MCF 10A (cell line): Measurements from ENCODE around the gene MINDY2. TPM values are rescaled to one million over a fixed set of nuclear protein-coding genes. Genes with fewer than 3 reads are reported as not detected.

Experiments
- BruUV-seq: library from RNA; stranded (reverse); fragments of 400-500 nt; replicated peaks from 2 replicates; lab custom pipeline; 2021; lab: Mats Ljungman, UMichigan
- CTCF ChIA-PET: fragments of 300-600 bp; sonication (Branson Sonifier 250); formaldehyde crosslinking; extraction: SDS; loops from one replicate; lab custom pipeline; 2021; ENCODE audit warnings: antibody characterized with exemption, inconsistent platforms; lab: Yijun Ruan, JAX
- POLR2A ChIA-PET: fragments of 300-600, 350-650 bp; sonication (Branson Sonifier 250); formaldehyde crosslinking; extraction: SDS; loops from one replicate; lab custom pipeline; 2020; ENCODE audit warnings: antibody characterized with exemption, inconsistent platforms; lab: Yijun Ruan, JAX
- DNase-seq: peaks from one replicate; pipeline ENCODE4 v3.0.0-alpha.2; 2018; ENCODE audit not compliant: unreplicated experiment
- H3K27ac Mint-ChIP-seq: one replicate; pipeline ENCODE4 v1.8.0; 2022; ENCODE audit warnings: mild to moderate bottlenecking, low read depth, mixed read lengths; ENCODE audit not compliant: unreplicated experiment
- H3K27me3 Mint-ChIP-seq: one replicate; pipeline ENCODE4 v1.8.0; 2022; ENCODE audit warnings: mixed read lengths; ENCODE audit not compliant: insufficient read depth, unreplicated experiment
- H3K36me3 Mint-ChIP-seq: one replicate; pipeline ENCODE4 v1.8.0; 2022; ENCODE audit warnings: mild to moderate bottlenecking, moderate library complexity, mixed read lengths; ENCODE audit not compliant: insufficient read depth, unreplicated experiment
- H3K4me1 Mint-ChIP-seq: one replicate; pipeline ENCODE4 v1.8.0; 2022; ENCODE audit warnings: mixed read lengths; ENCODE audit not compliant: insufficient read depth, unreplicated experiment
- H3K4me3 Mint-ChIP-seq: one replicate; pipeline ENCODE4 v1.8.0; 2022; ENCODE audit warnings: mild to moderate bottlenecking, moderate library complexity, mixed read lengths; ENCODE audit not compliant: unreplicated experiment
- H3K9me3 Mint-ChIP-seq: one replicate; pipeline ENCODE4 v1.8.0; 2022; ENCODE audit warnings: mixed read lengths; ENCODE audit not compliant: unreplicated experiment
- intact Hi-C: fragments of 100-400 bp; cut with micrococcal nuclease; formaldehyde crosslinking; loops from 2 replicates; pipeline ENCODE4 v1.14.1; 2022
- total RNA-seq: library from RNA; stranded (reverse); gene quantifications from 2 replicates; pipeline ENCODE4 v1.2.3, GENCODE V29; 2022
- TF ChIP-seq, protein P1 (sequence below): fragments of 200-600 bp; IDR thresholded peaks from one replicate; pipeline ENCODE4 v1.8.0; 2022; ENCODE audit warnings: antibody characterized with exemption, mild to moderate bottlenecking; ENCODE audit not compliant: unreplicated experiment

Gene MINDY2
- total RNA-seq, 1 experiment from 2014 or later = 21.9 TPM

DNA sequence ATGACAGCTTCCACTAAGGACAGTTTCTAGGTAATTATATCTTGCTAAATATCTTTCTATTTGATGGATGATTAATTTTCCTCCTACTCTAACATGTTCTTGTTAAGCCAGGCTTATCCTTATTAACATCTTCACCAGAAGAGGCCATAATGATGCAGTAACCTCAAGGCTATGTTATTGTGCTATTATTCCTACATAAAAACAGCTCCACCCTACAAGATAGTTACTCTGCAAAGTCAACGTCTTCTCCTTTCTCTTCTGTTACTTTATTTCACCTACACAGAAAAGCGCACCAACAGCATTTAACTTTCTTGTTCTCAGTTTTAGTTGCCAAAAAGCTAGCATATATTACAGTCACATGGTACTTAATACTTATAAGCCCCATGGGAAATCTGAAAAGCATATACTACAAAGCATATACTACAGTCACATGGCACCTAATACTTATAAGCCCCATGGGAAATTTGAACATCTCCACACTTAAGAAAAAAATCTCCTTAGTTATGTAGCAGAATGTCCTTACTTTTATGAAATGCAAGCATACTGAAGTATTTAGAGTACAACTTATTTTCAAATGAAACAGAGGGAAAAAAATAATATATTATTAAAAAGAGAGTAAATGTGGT is 35.0 kb upstream of the MINDY2 start:
- Mint-ChIP-seq H3K27me3 (no peaks in the 10 kb centered on the region), H3K4me3 (no peak overlapping the region), H3K4me1 (peaks cover 44% of the 10 kb centered on the region), H3K9me3 (no peaks in the 10 kb centered on the region), H3K27ac (no peak overlapping the region), H3K36me3 (no peaks in the 10 kb centered on the region)
- DNase-seq = no peak
- POLR2A ChIA-PET = interaction anchor here (0.5 to 6.5 kb wide), 4 partner anchors 11 to 512 kb away, joined by 3 to 119 read pairs (median 12); partner anchors contain the start of genes ADAM10 and MINDY2
- CTCF ChIA-PET = interaction anchor here (0.6 kb wide), 1 partner anchor 466 kb away, joined by 3 read pairs; no protein-coding TSS in a partner anchor
- BruUV-seq = no TSS peak
- intact Hi-C loops = no loop called here
- TF ChIP-seq, protein P1, sequence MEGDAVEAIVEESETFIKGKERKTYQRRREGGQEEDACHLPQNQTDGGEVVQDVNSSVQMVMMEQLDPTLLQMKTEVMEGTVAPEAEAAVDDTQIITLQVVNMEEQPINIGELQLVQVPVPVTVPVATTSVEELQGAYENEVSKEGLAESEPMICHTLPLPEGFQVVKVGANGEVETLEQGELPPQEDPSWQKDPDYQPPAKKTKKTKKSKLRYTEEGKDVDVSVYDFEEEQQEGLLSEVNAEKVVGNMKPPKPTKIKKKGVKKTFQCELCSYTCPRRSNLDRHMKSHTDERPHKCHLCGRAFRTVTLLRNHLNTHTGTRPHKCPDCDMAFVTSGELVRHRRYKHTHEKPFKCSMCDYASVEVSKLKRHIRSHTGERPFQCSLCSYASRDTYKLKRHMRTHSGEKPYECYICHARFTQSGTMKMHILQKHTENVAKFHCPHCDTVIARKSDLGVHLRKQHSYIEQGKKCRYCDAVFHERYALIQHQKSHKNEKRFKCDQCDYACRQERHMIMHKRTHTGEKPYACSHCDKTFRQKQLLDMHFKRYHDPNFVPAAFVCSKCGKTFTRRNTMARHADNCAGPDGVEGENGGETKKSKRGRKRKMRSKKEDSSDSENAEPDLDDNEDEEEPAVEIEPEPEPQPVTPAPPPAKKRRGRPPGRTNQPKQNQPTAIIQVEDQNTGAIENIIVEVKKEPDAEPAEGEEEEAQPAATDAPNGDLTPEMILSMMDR = no peak

DNA sequence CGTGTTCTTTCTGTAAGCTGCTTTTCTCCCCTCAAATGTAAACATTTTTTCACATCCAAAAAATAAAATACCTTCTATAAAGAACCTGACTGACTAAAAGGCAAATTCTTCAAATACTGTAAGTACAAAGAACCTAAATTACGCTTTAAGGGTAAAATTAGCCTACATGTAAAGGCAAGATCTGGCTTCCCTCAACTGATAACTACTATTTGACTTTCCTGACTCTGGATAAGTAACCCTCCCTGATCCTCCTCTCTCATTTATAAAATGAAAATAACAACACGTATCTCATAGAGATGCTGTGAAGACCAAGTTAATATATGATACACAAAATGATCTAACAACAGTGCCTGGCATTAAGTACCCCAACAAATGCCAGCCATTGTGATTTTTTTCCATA is 33.8 kb upstream of the MINDY2 start:
- ChIA-PET POLR2A (interaction anchor here (0.8 to 6.5 kb wide), 6 partner anchors 10 to 476 kb away, joined by 3 to 119 read pairs (median 10); partner anchors contain the start of genes ADAM10 and MINDY2), CTCF (no interaction called here)
- DNase-seq = no peak
- no TSS peak for BruUV-seq
- H3K4me1 Mint-ChIP-seq = peaks cover 39% of the 10 kb centered on the region
- H3K27ac Mint-ChIP-seq = no peak overlapping the region
- H3K9me3 Mint-ChIP-seq = no peaks in the 10 kb centered on the region
- H3K27me3 Mint-ChIP-seq = no peaks in the 10 kb centered on the region
- TF ChIP-seq, protein P1 = no peak
- intact Hi-C loops = no loop called here
- H3K4me3 Mint-ChIP-seq = no peak overlapping the region
- H3K36me3 Mint-ChIP-seq = no peaks in the 10 kb centered on the region

DNA sequence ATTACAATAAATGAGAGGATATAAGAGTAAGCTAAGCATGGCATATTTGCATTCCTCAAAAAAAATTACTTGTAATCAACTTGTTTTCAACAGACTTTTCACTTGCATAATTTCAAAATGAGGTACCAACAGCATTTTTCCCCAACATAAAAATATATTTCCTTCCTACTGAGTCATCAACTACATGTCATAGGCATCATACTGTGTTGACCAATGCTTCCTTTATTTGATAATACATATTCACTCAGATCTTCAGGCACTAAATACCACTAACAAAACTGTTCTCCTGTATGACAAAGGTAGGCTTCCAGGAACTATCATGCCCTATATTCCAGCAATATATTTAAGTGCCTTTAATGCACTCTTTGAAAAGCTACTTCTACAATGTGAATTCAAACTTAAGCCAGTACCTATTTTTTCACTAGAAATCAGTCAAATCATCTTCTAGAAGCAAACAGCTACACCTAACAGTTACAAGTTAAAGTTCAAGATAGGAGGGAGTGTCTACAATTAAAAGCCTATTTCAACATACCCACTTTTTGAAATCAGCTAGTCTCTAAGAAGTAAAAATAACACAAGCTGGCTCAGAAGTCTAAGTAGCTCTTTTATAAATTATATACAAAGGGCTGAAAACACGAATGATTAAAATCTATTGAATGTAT is 32.9 kb upstream of the MINDY2 start:
- no TSS peak for BruUV-seq
- TF ChIP-seq, protein P1 = no peak
- intact Hi-C loops = no loop called here
- Mint-ChIP-seq H3K9me3 (no peaks in the 10 kb centered on the region), H3K27ac (peak overlapping the region; percentile 53), H3K27me3 (no peaks in the 10 kb centered on the region), H3K4me1 (peaks cover 32% of the 10 kb centered on the region), H3K4me3 (no peak overlapping the region), H3K36me3 (no peaks in the 10 kb centered on the region)
- DNase-seq = peak; percentile 36
- POLR2A ChIA-PET = interaction anchor here (0.9 to 6.5 kb wide), 7 partner anchors 9 to 377 kb away, joined by 3 to 119 read pairs (median 3); partner anchors contain the start of genes ADAM10 and MINDY2
- CTCF ChIA-PET = interaction anchor here (1.1 kb wide), 1 partner anchor 15 kb away, joined by 4 read pairs; no protein-coding TSS in a partner anchor

DNA sequence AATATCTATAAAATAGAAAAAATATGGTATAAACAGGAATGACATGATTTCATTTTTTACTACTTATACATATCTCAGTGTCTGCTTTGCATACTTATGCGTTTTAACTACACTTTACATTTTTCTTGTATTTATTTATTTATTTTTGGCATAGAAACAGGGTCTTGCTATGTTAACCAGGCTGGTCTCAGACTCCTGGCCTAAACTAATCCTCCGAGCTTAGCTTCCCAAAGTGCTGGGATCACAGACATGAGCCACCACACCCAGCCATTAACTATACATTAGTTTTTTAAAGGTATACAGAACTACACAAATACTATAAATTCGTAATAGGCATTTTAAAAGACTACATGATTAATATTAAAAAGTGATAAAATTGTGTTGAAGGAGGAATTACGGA is 30.7 kb upstream of the MINDY2 start:
- intact Hi-C loops = no loop called here
- H3K4me1 Mint-ChIP-seq = peaks cover 26% of the 10 kb centered on the region
- no peaks in the 10 kb centered on the region for H3K27me3 Mint-ChIP-seq
- POLR2A ChIA-PET = interaction anchor here (0.6 to 6.5 kb wide), 5 partner anchors 7 to 442 kb away, joined by 3 to 119 read pairs (median 4); partner anchors contain the start of gene ADAM10
- no peaks in the 10 kb centered on the region for H3K36me3 Mint-ChIP-seq
- H3K9me3 Mint-ChIP-seq = no peaks in the 10 kb centered on the region
- DNase-seq = no peak
- CTCF ChIA-PET = no interaction called here
- H3K4me3 Mint-ChIP-seq = no peak overlapping the region
- no TSS peak for BruUV-seq
- H3K27ac Mint-ChIP-seq = no peak overlapping the region
- TF ChIP-seq, protein P1 = no peak
